Muscle of back (tissue), 10 donors: ENCODE results near the gene WDR59. TPM values are rescaled to one million over a fixed set of nuclear protein-coding genes. Genes with fewer than 3 reads are reported as not detected.

Source experiments
- polyA plus RNA-seq, 10 donors: library from polyadenylated mRNA; unstranded; fragments of 120-200 nt; gene quantifications; one replicate each; pipeline ENCODE4 v1.2.1, GENCODE V29; 2013; ENCODE audit not compliant: insufficient read length in 10 of 10

Gene WDR59
- polyA plus RNA-seq, 10 donors: 32.0 to 61.8 (median 44.8) TPM

Other genes starting within 250 kb of the WDR59 start
- gene FA2H, start 210.3 kb downstream of the WDR59 start, polyA plus RNA-seq: under 1 TPM in 6 of 10 donors, not detected in 4; 0.08 to 0.51 (median 0.22) TPM
- gene ZNRF1, start 13.9 kb upstream of the WDR59 start, polyA plus RNA-seq: 10 to 100 TPM; 34.0 to 51.6 (median 38.9) TPM
- gene LDHD, start 131.7 kb upstream of the WDR59 start, polyA plus RNA-seq: 1 to 10 TPM; 1.1 to 4.0 (median 2.0) TPM
- 10 to 100 TPM; 11.7 to 15.2 (median 12.9) TPM for gene ZFP1, start 163.4 kb upstream of the WDR59 start, polyA plus RNA-seq
- under 1 TPM in 6 of 10 donors, not detected in 4; 0.19 to 0.27 (median 0.22) TPM for gene CTRB2, start 222.0 kb upstream of the WDR59 start, polyA plus RNA-seq
- gene CTRB1, start 233.9 kb upstream of the WDR59 start, polyA plus RNA-seq: under 1 TPM in 5 of 10 donors, not detected in 5; 0.22 to 0.74 (median 0.39) TPM